Smooth muscle cell (in vitro differentiated cells): Measurements from ENCODE around the gene YPEL2. TPM values are rescaled to one million over a fixed set of nuclear protein-coding genes. Genes with fewer than 3 reads are reported as not detected.
A peak's percentile ranks its signal among the peaks of the same experiment; 100 is the strongest.

ENCODE experiments used
- DNase-seq: peaks from one replicate; lab custom pipeline; 2025; ENCODE audit not compliant: unreplicated experiment; lab: John Stamatoyannopoulos, UW
- H2AFZ ChIP-seq: fragments of 200-600 bp; sonication (generic); 2 replicates; pipeline ENCODE4 v1.6.0; 2016; ENCODE audit warnings: antibody characterized with exemption, low read depth, mild to moderate bottlenecking
- H3F3A ChIP-seq: fragments of 200-600 bp; sonication (generic); 2 replicates; pipeline ENCODE4 v1.6.0; 2017; ENCODE audit warnings: antibody characterized with exemption, low read depth
- H3K27ac ChIP-seq: fragments of 200-600 bp; sonication (generic); 2 replicates; pipeline ENCODE4 v1.5.1; 2016; ENCODE audit warnings: low read depth, mild to moderate bottlenecking
- H3K27me3 ChIP-seq: fragments of 200-600 bp; sonication (generic); 2 replicates; pipeline ENCODE4 v1.6.1; 2016; ENCODE audit warnings: low read depth, mild to moderate bottlenecking
- H3K36me3 ChIP-seq: fragments of 200-600 bp; sonication (generic); 2 replicates; pipeline ENCODE4 v1.5.1; 2016; ENCODE audit warnings: low read depth
- H3K4me1 ChIP-seq: fragments of 200-600 bp; sonication (generic); 2 replicates; pipeline ENCODE4 v1.5.1; 2016; ENCODE audit warnings: low read depth
- H3K4me2 ChIP-seq: fragments of 200-600 bp; sonication (generic); 2 replicates; pipeline ENCODE4 v1.6.0; 2016; ENCODE audit warnings: mild to moderate bottlenecking
- H3K4me3 ChIP-seq: fragments of 200-600 bp; sonication (generic); 2 replicates; pipeline ENCODE4 v1.5.1; 2016; ENCODE audit warnings: mild to moderate bottlenecking
- H3K79me2 ChIP-seq: fragments of 200-600 bp; sonication (generic); 2 replicates; pipeline ENCODE4 v1.6.0; 2016; ENCODE audit warnings: low read depth, mild to moderate bottlenecking
- H3K9ac ChIP-seq: fragments of 200-600 bp; sonication (generic); 2 replicates; pipeline ENCODE4 v1.6.0; 2016; ENCODE audit warnings: low read depth
- H3K9me3 ChIP-seq: fragments of 200-600 bp; sonication (generic); replicated peaks from 2 replicates; pipeline ENCODE4 v1.5.1; 2016; ENCODE audit warnings: low read depth
- H4K20me1 ChIP-seq: fragments of 200-600 bp; sonication (generic); 2 replicates; pipeline ENCODE4 v1.6.0; 2016; ENCODE audit warnings: low read depth
- CTCF ChIP-seq: fragments of 200-600 bp; sonication (generic); IDR thresholded peaks from 2 replicates; pipeline ENCODE4 v1.5.1; 2017; ENCODE audit warnings: borderline replicate concordance, mild to moderate bottlenecking, antibody characterized with exemption; ENCODE audit not compliant: insufficient read depth, poor library complexity, severe bottlenecking
- WGBS: methylation state at CpG from one replicate; pipeline ENCODE4 v1.1.7; 2016; ENCODE audit warnings: low lambda C conversion rate; 5-methylcytosine and 5-hydroxymethylcytosine counted together
- polyA plus RNA-seq: library from polyadenylated mRNA; unstranded; fragments of >200 nt; fragmentation: Nextera tagmentation; extraction: Ambion mirVana; gene quantifications from 2 replicates; pipeline ENCODE4 v1.2.1, GENCODE V29; 2016
- total RNA-seq: library from RNA; depleted of rRNA; stranded (reverse); fragments of >200 nt; gene quantifications from 2 replicates; pipeline ENCODE4 v1.2.3, GENCODE V29; 2014

YPEL2 gene
- total RNA-seq, result 8.0 and 9.6 TPM in 2 replicates
- 4.0 and 8.2 TPM in 2 replicates for polyA plus RNA-seq

- Histone ChIP-seq H3K4me3 (peak within 1 kb of the TSS; percentile 87), H3K27me3 (no peaks in the 10 kb centered on the region), H3K4me2 (peak within 1 kb of the TSS; percentile 98), H3F3A (peaks cover 3% of the 10 kb centered on the region), H3K9ac (peak within 1 kb of the TSS; percentile 80), H3K9me3 (no peaks in the 10 kb centered on the region), H3K4me1 (peaks cover 42% of the 10 kb centered on the region), H2AFZ (peak within 1 kb of the TSS; percentile 92), H3K36me3 (no peaks in the 10 kb centered on the region), H3K79me2 (peaks cover 39% of the 10 kb centered on the region), H3K27ac (peak within 1 kb of the TSS; percentile 63), H4K20me1 (peaks cover 30% of the 10 kb centered on the region)
- under 1% methylated on average over 61 of the region's 71 CpGs for WGBS
- DNase-seq, result peak; percentile 67
- TF ChIP-seq CTCF, result no peak
These were observed at the start of gene YPEL2 for GRCh38 chr17:59331129-59331928. TSS of gene YPEL2 (plus strand) at chr17:59331655. CDS start at chr17:59353410, 21,755 bp downstream.

GRCh38 chr17:59284317-59284716, 47.1 kb upstream of the YPEL2 start:
- TF ChIP-seq CTCF, result no peak
- no peaks in the 10 kb centered on the region for H3K4me1 ChIP-seq
- 74% methylated on average over 4 of the region's 4 CpGs for WGBS
- H3K27me3 ChIP-seq, result no peaks in the 10 kb centered on the region
- no peak for DNase-seq
- no peaks in the 10 kb centered on the region for H3K9me3 ChIP-seq
- H4K20me1 ChIP-seq, result no peaks in the 10 kb centered on the region
- no peak overlapping the region for H3K4me3 ChIP-seq
- no peaks in the 10 kb centered on the region for H3F3A ChIP-seq
- no peak overlapping the region for H2AFZ ChIP-seq
- H3K9ac ChIP-seq, result no peak overlapping the region
- no peak overlapping the region for H3K4me2 ChIP-seq
- no peaks in the 10 kb centered on the region for H3K79me2 ChIP-seq
- no peaks in the 10 kb centered on the region for H3K36me3 ChIP-seq
- no peak overlapping the region for H3K27ac ChIP-seq

- Histone ChIP-seq H4K20me1 (no peaks in the 10 kb centered on the region), H3F3A (no peaks in the 10 kb centered on the region), H3K27ac (no peak overlapping the region), H3K9me3 (no peaks in the 10 kb centered on the region), H3K27me3 (no peaks in the 10 kb centered on the region), H3K4me2 (no peak overlapping the region), H3K4me3 (no peak overlapping the region), H3K4me1 (no peaks in the 10 kb centered on the region), H2AFZ (no peak overlapping the region), H3K9ac (no peak overlapping the region), H3K79me2 (no peaks in the 10 kb centered on the region), H3K36me3 (no peaks in the 10 kb centered on the region)
- TF ChIP-seq CTCF, result no peak
- 7% methylated on average over 1 of the region's 1 CpG for WGBS
- DNase-seq, result no peak
These were observed 44.0 kb upstream of the YPEL2 start for GRCh38 chr17:59287452-59287851.

- no peak overlapping the region for H3K4me2 ChIP-seq
- no peak overlapping the region for H3K9ac ChIP-seq
- H3K36me3 ChIP-seq, result no peaks in the 10 kb centered on the region
- H4K20me1 ChIP-seq, result no peaks in the 10 kb centered on the region
- H3F3A ChIP-seq, result no peaks in the 10 kb centered on the region
- no peak overlapping the region for H3K27ac ChIP-seq
- no peaks in the 10 kb centered on the region for H3K4me1 ChIP-seq
- no peak overlapping the region for H2AFZ ChIP-seq
- 89% methylated on average over 3 of the region's 3 CpGs for WGBS
- no peaks in the 10 kb centered on the region for H3K79me2 ChIP-seq
- TF ChIP-seq CTCF, result no peak
- no peaks in the 10 kb centered on the region for H3K9me3 ChIP-seq
- DNase-seq, result no peak
- no peaks in the 10 kb centered on the region for H3K27me3 ChIP-seq
- no peak overlapping the region for H3K4me3 ChIP-seq
These were observed 43.6 kb upstream of the YPEL2 start for GRCh38 chr17:59287891-59288290.
